HG03439 (cell line): ENCODE data around the gene KHDC1L.
"Not testable (repeated sequence)": the region's sequence is repeated elsewhere in the genome, so short reads cannot be mapped to it uniquely, and the experiment has no call there.

Source experiments
- ATAC-seq: cut with Tn5 transposase; IDR thresholded peaks from one replicate; pipeline ENCODE4 v1.9.1; 2021; ENCODE audit warnings: mild to moderate bottlenecking, moderate library complexity; ENCODE audit not compliant: unreplicated experiment

KHDC1L gene

GRCh38 chr6:73225396-73225795 is at the start of gene KHDC1L:
Gene KHDC1L (minus strand): TSS chr6:73225496. CDS start chr6:73225408, 88 bp downstream.
- ATAC-seq = no peak

GRCh38 chr6:73269296-73269695 is 44.0 kb upstream of the KHDC1L start:
- ATAC-seq = not testable (repeated sequence)

GRCh38 chr6:73268896-73269295 is 43.6 kb upstream of the KHDC1L start:
- ATAC-seq = not testable (repeated sequence)

- no peak for ATAC-seq
These were observed 39.1 kb upstream of the KHDC1L start for GRCh38 chr6:73264446-73264845.

- no peak for ATAC-seq
These were observed 38.2 kb upstream of the KHDC1L start for GRCh38 chr6:73263570-73263909.

GRCh38 chr6:73262671-73263569 is 37.6 kb upstream of the KHDC1L start, which contains the start of gene KHDC1:
Gene KHDC1 (minus strand): TSS chr6:73263196. CDS start chr6:73242517, 20,679 bp downstream.
- ATAC-seq = peak; percentile 90

- ATAC-seq = no peak
These were observed 33.4 kb upstream of the KHDC1L start for GRCh38 chr6:73258721-73259120.

GRCh38 chr6:73254323-73254722 is 29.0 kb upstream of the KHDC1L start:
- ATAC-seq = not testable (repeated sequence)

- no peak for ATAC-seq
These were observed 27.4 kb upstream of the KHDC1L start for GRCh38 chr6:73252703-73253102.

GRCh38 chr6:73250016-73250415 is 24.7 kb upstream of the KHDC1L start:
- no peak for ATAC-seq

- ATAC-seq = no peak
These were observed 23.1 kb upstream of the KHDC1L start for GRCh38 chr6:73248192-73248903.

- no peak for ATAC-seq
These were observed 16.7 kb upstream of the KHDC1L start for GRCh38 chr6:73242001-73242400.

GRCh38 chr6:73240730-73241129 is 15.4 kb upstream of the KHDC1L start:
- no peak for ATAC-seq

GRCh38 chr6:73236144-73236750 is 11.0 kb upstream of the KHDC1L start:
- no peak for ATAC-seq

GRCh38 chr6:73234733-73235132 is 9.4 kb upstream of the KHDC1L start:
- no peak for ATAC-seq

GRCh38 chr6:73233971-73234370 is 8.7 kb upstream of the KHDC1L start:
- ATAC-seq = not testable (repeated sequence)

- no peak for ATAC-seq
These were observed 7.8 kb upstream of the KHDC1L start for GRCh38 chr6:73233048-73233447.

- ATAC-seq = no peak
These were observed 6.7 kb upstream of the KHDC1L start for GRCh38 chr6:73231986-73232391.

GRCh38 chr6:73227606-73228255 is 2.4 kb upstream of the KHDC1L start:
- ATAC-seq = no peak

- no peak for ATAC-seq
These were observed 8.4 kb downstream of the KHDC1L start for GRCh38 chr6:73216859-73217258.

- ATAC-seq = no peak
These were observed 16.2 kb downstream of the KHDC1L start for GRCh38 chr6:73209117-73209516.
